Measurements from ENCODE around the gene CHD9. TPM values are rescaled to one million over a fixed set of nuclear protein-coding genes. Genes with fewer than 3 reads are reported as not detected.

Gene CHD9
- total and polyA plus RNA-seq, 7 donors, result 13.8 to 88.5 (median 55.5) TPM

DNA sequence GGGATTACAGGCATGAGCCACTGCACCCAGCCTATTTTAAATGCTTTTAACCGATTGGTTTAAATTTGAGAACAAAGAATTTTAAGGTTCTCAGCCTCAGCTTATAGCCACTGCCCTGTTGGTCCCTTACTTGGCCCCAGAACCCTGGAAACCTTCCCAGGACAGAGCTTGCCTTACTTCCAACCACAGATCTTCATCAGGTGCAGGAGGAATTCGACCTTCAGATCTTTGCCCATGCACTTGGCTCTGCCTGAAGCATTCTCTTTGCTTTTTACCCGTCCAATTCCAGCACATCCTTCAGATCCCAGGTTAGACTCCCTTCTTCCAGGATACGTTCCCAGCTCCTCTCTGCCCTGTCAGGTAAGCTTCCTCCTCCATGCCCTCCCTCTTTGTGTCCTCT, 27.7 kb downstream of the CHD9 start:
- DNase-seq, result no peak
- intact Hi-C loops (cut with DNase I), result no loop called here
- no peaks in the 10 kb centered on the region for H3K36me3 ChIP-seq
- TF ChIP-seq CTCF (IDR thresholded peaks at IDR 0.05) (no peak), POLR2AphosphoS5 (IDR thresholded peaks at IDR 0.05) (no peak), EP300 (IDR thresholded peaks at IDR 0.05) (no peak), POLR2A (IDR thresholded peaks at IDR 0.05) (no peak)
- 85 to 90% methylated on average over 4 of the region's 4 CpGs for WGBS, 2 donors
- H3K4me3 ChIP-seq, result no peak overlapping the region
- H3K4me1 ChIP-seq, result peaks cover 0 to 84% (median 70%) of the 10 kb centered on the region in 4 donors
- H3K27ac ChIP-seq, result no peak overlapping the region
- H3K27me3 ChIP-seq, result no peaks in the 10 kb centered on the region
- no peaks in the 10 kb centered on the region for H3K9me3 ChIP-seq

DNA sequence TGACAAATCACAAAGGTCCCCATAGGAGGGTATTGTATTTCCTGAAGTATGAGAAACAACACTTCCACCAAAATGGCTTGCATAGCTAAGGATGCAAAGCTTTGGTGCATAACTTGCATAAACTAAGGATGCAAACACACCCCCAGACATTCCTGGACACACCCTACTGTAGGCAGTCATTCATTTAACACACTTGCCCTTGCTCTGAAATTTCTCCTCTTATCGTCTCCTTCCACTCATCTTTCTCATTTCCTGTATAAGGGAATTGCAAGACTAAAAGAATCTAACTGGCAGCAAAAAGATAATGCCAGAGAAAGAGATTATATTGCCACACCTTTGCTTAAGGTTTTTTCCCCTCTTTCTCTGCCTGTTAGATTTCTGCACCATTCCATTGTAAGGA, 28.3 kb downstream of the CHD9 start:
- no peak for DNase-seq
- Histone ChIP-seq H3K27ac (no peak overlapping the region), H3K27me3 (no peaks in the 10 kb centered on the region), H3K4me3 (no peak overlapping the region), H3K9me3 (no peaks in the 10 kb centered on the region), H3K4me1 (peaks cover 0 to 86% (median 72%) of the 10 kb centered on the region in 4 donors), H3K36me3 (no peaks in the 10 kb centered on the region)
- TF ChIP-seq CTCF (IDR thresholded peaks at IDR 0.05) (no peak), EP300 (IDR thresholded peaks at IDR 0.05) (no peak), POLR2AphosphoS5 (IDR thresholded peaks at IDR 0.05) (no peak), POLR2A (IDR thresholded peaks at IDR 0.05) (no peak)
- intact Hi-C loops (cut with DNase I), result no loop called here
- WGBS, 2 donors, result 27 to 60% methylated on average over 1 of the region's 1 CpG

DNA sequence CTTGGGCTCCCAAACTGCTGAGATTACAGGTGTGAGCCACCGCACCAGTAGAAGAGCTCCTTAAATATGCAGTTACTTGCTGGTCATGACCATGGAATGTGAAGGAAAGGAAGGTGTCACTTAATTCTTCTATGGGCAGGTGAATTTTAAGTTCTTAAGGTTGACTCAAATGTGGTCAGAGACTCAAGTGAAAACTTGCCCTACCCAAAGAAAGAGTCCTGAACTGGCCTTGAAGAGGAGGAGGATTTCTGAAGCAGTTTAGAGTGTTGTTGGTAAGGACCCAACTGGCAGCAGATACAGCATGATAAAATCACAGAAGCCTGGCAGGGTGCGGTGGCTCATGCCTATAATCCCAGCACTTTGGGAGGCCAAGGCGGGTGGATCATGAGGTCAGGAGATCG, 29.4 kb downstream of the CHD9 start:
- H3K4me1 ChIP-seq, result peaks cover 0 to 81% (median 72%) of the 10 kb centered on the region in 4 donors
- 93 to 96% methylated on average over 4 of the region's 4 CpGs for WGBS, 2 donors
- no peaks in the 10 kb centered on the region for H3K36me3 ChIP-seq
- no peaks in the 10 kb centered on the region for H3K27me3 ChIP-seq
- intact Hi-C loops (cut with DNase I), result no loop called here
- no peak overlapping the region for H3K4me3 ChIP-seq
- no peak for DNase-seq
- H3K27ac ChIP-seq, result peak overlapping the region; percentile 59 to 78 (median 65)
- TF ChIP-seq CTCF (IDR thresholded peaks at IDR 0.05), result no peak
- no peak for TF ChIP-seq EP300 (IDR thresholded peaks at IDR 0.05)
- no peak for TF ChIP-seq POLR2A (IDR thresholded peaks at IDR 0.05)
- no peak for TF ChIP-seq POLR2AphosphoS5 (IDR thresholded peaks at IDR 0.05)
- H3K9me3 ChIP-seq, result no peaks in the 10 kb centered on the region

DNA sequence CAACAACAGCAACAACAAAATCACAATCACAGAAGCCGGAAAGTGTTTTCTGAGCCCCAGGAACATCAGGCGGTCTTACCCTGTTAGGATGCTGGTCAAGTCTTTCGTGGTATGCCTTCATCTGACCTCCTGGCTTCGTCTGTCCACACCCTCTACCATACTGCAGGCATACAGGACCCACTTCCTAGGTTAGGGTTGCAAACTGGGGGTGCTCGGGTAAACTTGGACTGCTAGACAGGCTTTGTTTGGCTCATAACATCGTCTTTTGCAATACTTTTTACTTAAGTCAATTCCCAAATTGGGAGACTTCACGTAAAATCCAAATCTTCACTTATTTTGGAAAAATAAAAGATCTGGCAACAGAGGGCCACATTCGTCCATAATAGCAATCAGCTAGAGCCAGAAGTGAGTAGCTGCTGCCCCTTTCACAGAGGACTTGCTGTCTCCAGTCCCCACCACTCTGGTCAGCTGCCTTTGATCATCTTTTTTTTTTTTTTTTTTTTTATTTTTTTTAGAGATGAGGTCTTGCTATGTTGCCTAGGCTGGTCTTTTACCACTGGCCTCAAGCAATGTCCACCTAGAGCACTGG, 30.0 kb downstream of the CHD9 start:
- H3K9me3 ChIP-seq, result no peaks in the 10 kb centered on the region
- WGBS, 2 donors, result 88 to 94% methylated on average over 8 of the region's 8 CpGs
- H3K4me1 ChIP-seq, result peaks cover 0 to 81% (median 72%) of the 10 kb centered on the region in 4 donors
- H3K27me3 ChIP-seq, result no peaks in the 10 kb centered on the region
- peak overlapping the region; percentile 59 to 78 (median 65) for H3K27ac ChIP-seq
- intact Hi-C loops (cut with DNase I), result no loop called here
- DNase-seq, result no peak
- H3K4me3 ChIP-seq, result no peak overlapping the region
- TF ChIP-seq EP300 (IDR thresholded peaks at IDR 0.05), result no peak
- no peak for TF ChIP-seq CTCF (IDR thresholded peaks at IDR 0.05)
- TF ChIP-seq POLR2A (IDR thresholded peaks at IDR 0.05), result no peak
- no peak for TF ChIP-seq POLR2AphosphoS5 (IDR thresholded peaks at IDR 0.05)
- H3K36me3 ChIP-seq, result no peaks in the 10 kb centered on the region

DNA sequence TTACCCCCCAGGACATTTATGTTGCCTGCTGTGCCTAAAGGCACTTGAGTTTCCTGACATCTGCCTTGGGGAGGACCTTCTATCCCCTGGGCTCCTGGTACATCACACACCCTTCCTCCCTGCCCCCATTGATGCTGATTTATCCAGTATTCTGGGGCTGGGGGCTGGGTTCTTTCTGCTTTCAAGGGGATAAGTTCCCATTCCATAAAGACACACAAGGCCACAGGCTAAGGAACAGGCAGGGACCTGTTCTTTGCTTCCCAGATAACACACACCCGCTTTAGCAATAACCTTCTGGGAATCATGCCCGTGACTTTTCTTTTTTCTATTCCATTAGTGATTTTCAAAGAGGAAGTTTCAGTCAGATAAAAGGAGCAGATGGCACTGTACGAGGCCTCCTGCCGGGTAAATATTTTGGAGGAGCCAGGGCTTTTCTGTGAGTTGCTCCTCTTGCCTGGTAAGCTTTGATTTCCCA, 30.6 kb downstream of the CHD9 start:
- Histone ChIP-seq H3K27me3 (no peaks in the 10 kb centered on the region), H3K9me3 (no peaks in the 10 kb centered on the region), H3K27ac (peak overlapping the region; percentile 59 to 78 (median 65)), H3K36me3 (no peaks in the 10 kb centered on the region), H3K4me3 (no peak overlapping the region), H3K4me1 (peaks cover 0 to 81% (median 72%) of the 10 kb centered on the region in 4 donors)
- intact Hi-C loops (cut with DNase I), result no loop called here
- DNase-seq, result no peak
- 12 to 35% methylated on average over 4 of the region's 4 CpGs for WGBS, 2 donors
- TF ChIP-seq POLR2A (IDR thresholded peaks at IDR 0.05) (no peak), CTCF (IDR thresholded peaks at IDR 0.05) (no peak), POLR2AphosphoS5 (IDR thresholded peaks at IDR 0.05) (peak in 1 of 4 donors; percentile 14), EP300 (IDR thresholded peaks at IDR 0.05) (no peak)

Measured in sigmoid colon (tissue), 7 donors.